CD14-positive monocyte (primary cell): Measurements from ENCODE around the gene SDF4. TPM values are rescaled to one million over a fixed set of nuclear protein-coding genes. Genes with fewer than 3 reads are reported as not detected.

Experiments used
- DNase-seq, 3 donors: peaks; one replicate each; pipeline ENCODE4 v3.0.0-alpha.2; 2011 to 2022
- H2AFZ ChIP-seq: 2 replicates; pipeline ENCODE4 v1.6.0; 2012; ENCODE audit warnings: mild to moderate bottlenecking, low read depth, low read length, inconsistent platforms; ENCODE audit not compliant: insufficient read depth, poor library complexity, severe bottlenecking
- H3K27ac ChIP-seq, 2 donors: 1 replicate in 1 of 2; 2 replicates in 1 of 2; pipeline ENCODE4 v1.5.1; 2012 to 2013; ENCODE audit warnings: low read length in 2 of 2, control low read depth in 1 of 2, inconsistent platforms in 1 of 2, low read depth in 1 of 2, mild to moderate bottlenecking in 1 of 2
- H3K27me3 ChIP-seq, 2 donors: one replicate each; pipeline versions ENCODE4 v1.6.0 to v1.6.1; 2011 to 2013; ENCODE audit warnings: low read length in 2 of 2; ENCODE audit not compliant: control insufficient read depth in 2 of 2, insufficient read depth in 2 of 2
- H3K36me3 ChIP-seq, 2 donors: replicated peaks in 1 of 2; 1 replicate in 1 of 2; 2 replicates in 1 of 2; pipeline versions ENCODE4 v1.5.1 to v1.6.1; 2012 to 2013; ENCODE audit warnings: low read length in 2 of 2, control low read depth in 1 of 2, inconsistent platforms in 1 of 2, mild to moderate bottlenecking in 1 of 2; ENCODE audit not compliant: insufficient read depth in 2 of 2, control insufficient read depth in 1 of 2
- H3K4me1 ChIP-seq, 2 donors: 1 replicate in 1 of 2; 2 replicates in 1 of 2; pipeline versions ENCODE4 v1.5.1 to v1.6.1; 2012 to 2013; ENCODE audit warnings: low read length in 2 of 2, control low read depth in 1 of 2, inconsistent platforms in 1 of 2, mild to moderate bottlenecking in 1 of 2, moderate library complexity in 1 of 2; ENCODE audit not compliant: insufficient read depth in 2 of 2, control insufficient read depth in 1 of 2
- H3K4me2 ChIP-seq: replicated peaks from 2 replicates; pipeline ENCODE3; 2012; ENCODE audit warnings: low read length, moderate library complexity, mild to moderate bottlenecking; ENCODE audit not compliant: poor library complexity, severe bottlenecking; ENCODE audit errors: extremely low read depth
- H3K4me3 ChIP-seq, 3 experiments: fragments of 200-600 bp in 1 of 3; sonication (generic) in 1 of 3; replicated peaks in 1 of 3; 1 replicate in 2 of 3; 2 replicates in 1 of 3; pipeline ENCODE4 v1.5.1; 2011 to 2013; ENCODE audit warnings: low read length in 3 of 3, mild to moderate bottlenecking in 3 of 3, control low read depth in 2 of 3, low read depth in 2 of 3, inconsistent platforms in 1 of 3, moderate library complexity in 1 of 3
- H3K79me2 ChIP-seq: 2 replicates; pipeline ENCODE4 v1.6.0; 2012; ENCODE audit warnings: mild to moderate bottlenecking, control low read depth, inconsistent platforms, low read length, moderate library complexity; ENCODE audit not compliant: insufficient read depth
- H3K9ac ChIP-seq: 2 replicates; pipeline ENCODE4 v1.6.0; 2017; ENCODE audit warnings: low read length, mild to moderate bottlenecking; ENCODE audit not compliant: insufficient read depth, poor library complexity, severe bottlenecking
- H3K9me3 ChIP-seq, 2 donors: replicated peaks in 1 of 2; 1 replicate in 1 of 2; 2 replicates in 1 of 2; pipeline versions ENCODE4 v1.5.1 to v1.6.1; 2012 to 2013; ENCODE audit warnings: low read length in 2 of 2, control low read depth in 1 of 2; ENCODE audit not compliant: control insufficient read depth in 1 of 2, insufficient read depth in 1 of 2
- H4K20me1 ChIP-seq: 2 replicates; pipeline ENCODE4 v1.6.0; 2012; ENCODE audit warnings: mild to moderate bottlenecking, low read length, control low read depth, moderate library complexity; ENCODE audit not compliant: insufficient read depth
- H3K27ac Mint-ChIP-seq, 7 donors: one replicate each; pipeline ENCODE4 v1.8.0; 2020; ENCODE audit warnings: mild to moderate bottlenecking in 7 of 7, mixed read lengths in 7 of 7, moderate library complexity in 6 of 7, inconsistent platforms in 2 of 7
- H3K27me3 Mint-ChIP-seq, 3 donors: one replicate each; pipeline ENCODE4 v1.8.0; 2021 to 2022; ENCODE audit warnings: low read depth in 3 of 3, mild to moderate bottlenecking in 3 of 3, mixed read lengths in 3 of 3, moderate library complexity in 3 of 3, inconsistent platforms in 1 of 3
- H3K36me3 Mint-ChIP-seq, 2 donors: one replicate each; pipeline ENCODE4 v1.8.0; 2020; ENCODE audit warnings: mixed read lengths in 2 of 2, inconsistent platforms in 1 of 2, mild to moderate bottlenecking in 1 of 2
- H3K4me1 Mint-ChIP-seq: one replicate; pipeline ENCODE4 v1.8.0; 2020; ENCODE audit warnings: mild to moderate bottlenecking, mixed read lengths
- H3K4me3 Mint-ChIP-seq, 2 donors: one replicate each; pipeline ENCODE4 v1.8.0; 2020; ENCODE audit warnings: mild to moderate bottlenecking in 2 of 2, mixed read lengths in 2 of 2, moderate library complexity in 1 of 2
- H3K9me3 Mint-ChIP-seq, 7 donors: one replicate each; pipeline ENCODE4 v1.8.0; 2020 to 2022; ENCODE audit warnings: mixed read lengths in 7 of 7, mild to moderate bottlenecking in 6 of 7, moderate library complexity in 6 of 7, inconsistent platforms in 2 of 7
- CTCF ChIP-seq: fragments of 200-600 bp; IDR thresholded peaks from one replicate; pipeline ENCODE4 v1.8.0; 2022; ENCODE audit warnings: antibody characterized with exemption, mild to moderate bottlenecking
- WGBS: methylation state at CpG from one replicate; pipeline ENCODE4 v1.1.5; 2013; ENCODE audit warnings: missing lambda C conversion rate; ENCODE audit not compliant: insufficient coverage; 5-methylcytosine and 5-hydroxymethylcytosine counted together
- intact Hi-C, 2 donors: fragments of 100-400 bp; cut with micrococcal nuclease; formaldehyde crosslinking; loops; one replicate each; pipeline versions ENCODE4 v1.15.0 to v1.15.1; 2023
- polyA plus RNA-seq, 3 donors: library from polyadenylated mRNA; depleted of rRNA in 1 of 3; unstranded in 2 of 3; stranded (reverse) in 1 of 3; fragments of 300-500 nt in 2 of 3; fragments of >200 nt in 1 of 3; fragmentation: Illumina TruSeq in 2 of 3; gene quantifications; 1 replicate in 2 of 3; 2 replicates in 1 of 3; pipeline ENCODE4 v1.2.3, GENCODE V29; 2012 to 2021

Gene SDF4
- polyA plus RNA-seq, 3 donors: 81.7 to 98.9 (median 89.0) TPM

- Histone ChIP-seq H3K36me3 (peaks cover 71 to 74% of the 10 kb centered on the region in 2 donors), H3K9ac (no peak overlapping the region), H3K27me3 (peaks cover 0 to 7% of the 10 kb centered on the region in 2 donors), H3K4me2 (no peak overlapping the region), H3K79me2 (peaks cover 3% of the 10 kb centered on the region), H3K4me1 (no peaks in the 10 kb centered on the region), H2AFZ (no peak overlapping the region), H3K9me3 (no peaks in the 10 kb centered on the region), H4K20me1 (peaks cover 62% of the 10 kb centered on the region), H3K27ac (no peak overlapping the region), H3K4me3 (no peak overlapping the region)
- Mint-ChIP-seq H3K4me1 (peaks cover 2% of the 10 kb centered on the region), H3K27ac (no peak overlapping the region), H3K27me3 (peaks cover 11 to 14% (median 11%) of the 10 kb centered on the region in 3 donors), H3K36me3 (peaks cover 54 to 67% of the 10 kb centered on the region in 2 donors), H3K4me3 (no peak overlapping the region), H3K9me3 (no peaks in the 10 kb centered on the region)
- 98% methylated on average over 36 of the region's 36 CpGs for WGBS
- DNase-seq: no peak
- intact Hi-C loops: no loop called here
- TF ChIP-seq CTCF: no peak
Measured at GRCh38 chr1:1218524-1219200, 13.1 kb downstream of the SDF4 start.

GRCh38 chr1:1217621-1218523 is 13.9 kb downstream of the SDF4 start:
- H3K9ac ChIP-seq: no peak overlapping the region
- Mint-ChIP-seq H3K27ac (peak overlapping the region in 2 of 7 donors; percentile 19 to 24), H3K4me3 (no peak overlapping the region), H3K27me3 (peaks cover 11 to 22% (median 17%) of the 10 kb centered on the region in 3 donors), H3K36me3 (peaks cover 47 to 59% of the 10 kb centered on the region in 2 donors), H3K4me1 (peaks cover 2% of the 10 kb centered on the region), H3K9me3 (no peaks in the 10 kb centered on the region)
- 94% methylated on average over 50 of the region's 52 CpGs for WGBS
- no peak for TF ChIP-seq CTCF
- H3K9me3 ChIP-seq: no peaks in the 10 kb centered on the region
- H3K27me3 ChIP-seq: peaks cover 0 to 15% of the 10 kb centered on the region in 2 donors
- H2AFZ ChIP-seq: no peak overlapping the region
- no peak overlapping the region for H3K4me3 ChIP-seq
- no peak overlapping the region for H3K4me2 ChIP-seq
- no peak for DNase-seq
- intact Hi-C loops: no loop called here
- H3K36me3 ChIP-seq: peaks cover 64 to 67% of the 10 kb centered on the region in 2 donors
- peaks cover 56% of the 10 kb centered on the region for H4K20me1 ChIP-seq
- H3K79me2 ChIP-seq: peaks cover 3% of the 10 kb centered on the region
- H3K27ac ChIP-seq: no peak overlapping the region
- peaks cover 3 to 6% of the 10 kb centered on the region in 2 donors for H3K4me1 ChIP-seq
